SK-N-SH treated with all-trans-retinoic acid at 6 μM for 48 hours (cell line): ENCODE data around the gene FMOD.

ENCODE experiments used
- ATAC-seq: fragments of 200-7000 bp; cut with Tn5 transposase; 3 replicates; pipeline ENCODE4 v1.9.1; 2020; ENCODE audit warnings: mild to moderate bottlenecking, moderate library complexity
- ARNTL ChIP-seq: fragments of 450-650 bp; formaldehyde crosslinking; IDR thresholded peaks from 2 replicates; pipeline ENCODE4 v1.5.0; 2020; ENCODE audit warnings: low read depth, mild to moderate bottlenecking, moderate library complexity, borderline replicate concordance
- BACH2 ChIP-seq: fragments of 250-450 bp; sonication (Bioruptor Pico); IDR thresholded peaks from 2 replicates; pipeline ENCODE4 v1.9.0; 2021; ENCODE audit warnings: mild to moderate bottlenecking, borderline replicate concordance
- CSDC2 ChIP-seq: fragments of 250-450 bp; sonication (Bioruptor Pico); IDR thresholded peaks from 2 replicates; pipeline ENCODE4 v1.5.0; 2020; ENCODE audit warnings: mild to moderate bottlenecking, moderate library complexity
- CSRNP3 ChIP-seq: fragments of 250-450 bp; sonication (Bioruptor Pico); IDR thresholded peaks from 2 replicates; pipeline ENCODE4 v1.5.1; 2021; ENCODE audit warnings: mild to moderate bottlenecking, moderate library complexity
- ESRRG ChIP-seq: fragments of 250-450 bp; sonication (Bioruptor Pico); IDR thresholded peaks from 2 replicates; pipeline ENCODE4 v1.6.1; 2021; ENCODE audit warnings: mild to moderate bottlenecking
- GLIS3 ChIP-seq: fragments of 250-450 bp; sonication (Bioruptor Pico); IDR thresholded peaks from 2 replicates; pipeline ENCODE4 v1.5.0; 2020; ENCODE audit warnings: mild to moderate bottlenecking, moderate library complexity
- OSR1 ChIP-seq: fragments of 250-450 bp; sonication (Bioruptor Pico); IDR thresholded peaks from 2 replicates; pipeline ENCODE4 v1.8.0; 2022; ENCODE audit warnings: moderate library complexity, mild to moderate bottlenecking, inconsistent platforms
- POU6F1 ChIP-seq: fragments of 250-450 bp; sonication (Bioruptor Pico); IDR thresholded peaks from 2 replicates; pipeline ENCODE4 v1.8.0; 2021; ENCODE audit warnings: low read depth, mild to moderate bottlenecking, moderate library complexity, borderline replicate concordance
- PPARA ChIP-seq: fragments of 250-450 bp; sonication (Bioruptor Pico); IDR thresholded peaks from 2 replicates; pipeline ENCODE4 v1.5.0; 2020; ENCODE audit warnings: mild to moderate bottlenecking, borderline replicate concordance
- RARB ChIP-seq: fragments of 250-450 bp; sonication (Bioruptor Pico); IDR thresholded peaks from 2 replicates; pipeline ENCODE4 v1.8.0; 2021; ENCODE audit warnings: mild to moderate bottlenecking, moderate library complexity
- SNAI2 ChIP-seq: fragments of 250-450 bp; sonication (Bioruptor Pico); IDR thresholded peaks from 2 replicates; pipeline ENCODE4 v1.5.0; 2020; ENCODE audit warnings: mild to moderate bottlenecking, moderate library complexity
- TCF4 ChIP-seq: fragments of 250-450 bp; sonication (Bioruptor Pico); IDR thresholded peaks from 2 replicates; pipeline ENCODE4 v1.8.0; 2021; ENCODE audit warnings: mild to moderate bottlenecking, moderate library complexity, borderline replicate concordance
- TOX ChIP-seq: fragments of 250-450 bp; sonication (Bioruptor Pico); IDR thresholded peaks from 2 replicates; pipeline ENCODE4 v1.8.0; 2021; ENCODE audit warnings: mild to moderate bottlenecking, moderate library complexity, borderline replicate concordance
- TSHZ2 ChIP-seq: fragments of 250-450 bp; sonication (Bioruptor Pico); IDR thresholded peaks from 2 replicates; pipeline ENCODE4 v1.5.0; 2020; ENCODE audit warnings: mild to moderate bottlenecking, moderate library complexity
- ZC3H10 ChIP-seq: fragments of 250-450 bp; sonication (Bioruptor Pico); IDR thresholded peaks from 2 replicates; pipeline ENCODE4 v1.5.1; 2021; ENCODE audit warnings: mild to moderate bottlenecking, moderate library complexity
- ZFP3 ChIP-seq: fragments of 250-450 bp; sonication (Bioruptor Pico); IDR thresholded peaks from 2 replicates; pipeline ENCODE4 v1.5.0; 2020; ENCODE audit warnings: mild to moderate bottlenecking, moderate library complexity
- ZFP30 ChIP-seq: fragments of 450-650 bp; formaldehyde crosslinking; IDR thresholded peaks from 2 replicates; pipeline ENCODE4 v1.5.0; 2022; ENCODE audit warnings: mild to moderate bottlenecking, moderate library complexity
- ZNF565 ChIP-seq: fragments of 450-650 bp; formaldehyde crosslinking; conservative IDR thresholded peaks from 2 replicates; pipeline ENCODE4 v1.5.0; 2020; ENCODE audit warnings: low read depth, mild to moderate bottlenecking, moderate library complexity
- ZNF70 ChIP-seq: fragments of 450-650 bp; formaldehyde crosslinking; IDR thresholded peaks from 2 replicates; pipeline ENCODE4 v1.5.0; 2020; ENCODE audit warnings: mild to moderate bottlenecking, moderate library complexity
- ZNF8 ChIP-seq: fragments of 450-650 bp; formaldehyde crosslinking; IDR thresholded peaks from 2 replicates; pipeline ENCODE4 v1.5.0; 2020; ENCODE audit warnings: mild to moderate bottlenecking, moderate library complexity
- TF ChIP-seq, protein P1 (sequence below): fragments of 250-450 bp; sonication (Bioruptor Pico); IDR thresholded peaks from 2 replicates; pipeline ENCODE4 v1.8.0; 2020; ENCODE audit warnings: mild to moderate bottlenecking, moderate library complexity, borderline replicate concordance
- TF ChIP-seq, protein P2 (sequence below): fragments of 250-450 bp; sonication (Bioruptor Pico); IDR thresholded peaks from 2 replicates; pipeline ENCODE4 v1.5.1; 2020; ENCODE audit warnings: low read depth, mild to moderate bottlenecking, moderate library complexity

The FMOD gene

DNA sequence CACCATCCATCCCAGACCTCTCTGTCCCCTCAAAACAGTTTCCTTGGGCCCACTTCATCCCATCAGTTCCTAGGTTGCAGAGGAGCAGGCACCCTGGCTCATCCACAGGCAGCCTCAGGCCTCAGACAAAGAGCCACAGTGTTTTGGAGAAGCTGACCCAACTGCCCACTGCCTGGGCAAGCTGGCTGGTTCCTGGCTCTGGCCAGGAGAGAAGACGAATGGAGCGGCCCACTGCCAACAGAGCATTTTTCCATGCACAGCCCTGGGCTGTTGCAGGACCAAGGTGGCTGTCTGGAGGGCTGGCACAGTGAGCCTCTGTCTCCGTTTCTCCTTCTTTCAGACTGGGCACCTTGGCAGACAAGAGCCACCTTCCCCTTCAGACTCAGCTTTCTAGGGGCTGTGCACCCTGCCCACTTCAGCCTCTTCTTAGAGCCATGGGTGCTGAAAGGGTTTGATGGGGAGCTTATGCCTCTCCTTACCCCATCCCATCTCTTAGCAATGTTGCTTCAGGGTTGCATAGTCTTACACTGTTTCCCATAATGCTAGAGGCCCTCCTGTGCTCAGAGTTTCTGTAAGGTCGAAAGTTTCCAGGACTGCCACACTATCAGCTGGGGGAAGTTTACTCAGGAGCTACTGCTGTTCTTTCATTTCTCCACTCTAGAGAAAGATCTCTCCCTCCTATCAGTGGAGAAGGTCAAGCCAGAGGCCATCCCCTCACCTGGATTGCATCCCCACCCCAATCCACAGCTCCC lies 973 bp downstream of the FMOD start:
- TF ChIP-seq ZFP3 (CRISPR knock-in tag) (no peak), BACH2 (CRISPR knock-in tag) (no peak), CSDC2 (CRISPR knock-in tag) (no peak), TOX (no peak), ZFP30 (no peak), POU6F1 (no peak), ESRRG (CRISPR knock-in tag) (no peak), CSRNP3 (CRISPR knock-in tag) (no peak), GLIS3 (CRISPR knock-in tag) (no peak), RARB (CRISPR knock-in tag) (no peak), ARNTL (CRISPR knock-in tag) (no peak), OSR1 (CRISPR knock-in tag) (no peak), TSHZ2 (CRISPR knock-in tag) (no peak), ZNF565 (CRISPR knock-in tag) (no peak), ZC3H10 (CRISPR knock-in tag) (no peak), ZNF70 (CRISPR knock-in tag) (no peak), TCF4 (CRISPR knock-in tag) (no peak), SNAI2 (CRISPR knock-in tag) (no peak)
- TF ChIP-seq, protein P1, sequence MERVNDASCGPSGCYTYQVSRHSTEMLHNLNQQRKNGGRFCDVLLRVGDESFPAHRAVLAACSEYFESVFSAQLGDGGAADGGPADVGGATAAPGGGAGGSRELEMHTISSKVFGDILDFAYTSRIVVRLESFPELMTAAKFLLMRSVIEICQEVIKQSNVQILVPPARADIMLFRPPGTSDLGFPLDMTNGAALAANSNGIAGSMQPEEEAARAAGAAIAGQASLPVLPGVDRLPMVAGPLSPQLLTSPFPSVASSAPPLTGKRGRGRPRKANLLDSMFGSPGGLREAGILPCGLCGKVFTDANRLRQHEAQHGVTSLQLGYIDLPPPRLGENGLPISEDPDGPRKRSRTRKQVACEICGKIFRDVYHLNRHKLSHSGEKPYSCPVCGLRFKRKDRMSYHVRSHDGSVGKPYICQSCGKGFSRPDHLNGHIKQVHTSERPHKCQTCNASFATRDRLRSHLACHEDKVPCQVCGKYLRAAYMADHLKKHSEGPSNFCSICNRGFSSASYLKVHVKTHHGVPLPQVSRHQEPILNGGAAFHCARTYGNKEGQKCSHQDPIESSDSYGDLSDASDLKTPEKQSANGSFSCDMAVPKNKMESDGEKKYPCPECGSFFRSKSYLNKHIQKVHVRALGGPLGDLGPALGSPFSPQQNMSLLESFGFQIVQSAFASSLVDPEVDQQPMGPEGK (CRISPR knock-in tag), result no peak
- TF ChIP-seq, protein P2, sequence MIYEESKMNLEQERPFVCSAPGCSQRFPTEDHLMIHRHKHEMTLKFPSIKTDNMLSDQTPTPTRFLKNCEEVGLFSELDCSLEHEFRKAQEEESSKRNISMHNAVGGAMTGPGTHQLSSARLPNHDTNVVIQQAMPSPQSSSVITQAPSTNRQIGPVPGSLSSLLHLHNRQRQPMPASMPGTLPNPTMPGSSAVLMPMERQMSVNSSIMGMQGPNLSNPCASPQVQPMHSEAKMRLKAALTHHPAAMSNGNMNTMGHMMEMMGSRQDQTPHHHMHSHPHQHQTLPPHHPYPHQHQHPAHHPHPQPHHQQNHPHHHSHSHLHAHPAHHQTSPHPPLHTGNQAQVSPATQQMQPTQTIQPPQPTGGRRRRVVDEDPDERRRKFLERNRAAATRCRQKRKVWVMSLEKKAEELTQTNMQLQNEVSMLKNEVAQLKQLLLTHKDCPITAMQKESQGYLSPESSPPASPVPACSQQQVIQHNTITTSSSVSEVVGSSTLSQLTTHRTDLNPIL, result no peak
- no peak for ATAC-seq

GRCh38 chr1:203349166-203349565 lies 1.8 kb downstream of the FMOD start:
- no peak for ATAC-seq
- TF ChIP-seq ZFP3 (CRISPR knock-in tag) (no peak), BACH2 (CRISPR knock-in tag) (no peak), SNAI2 (CRISPR knock-in tag) (no peak), ESRRG (CRISPR knock-in tag) (no peak), CSDC2 (CRISPR knock-in tag) (no peak), PPARA (CRISPR knock-in tag) (no peak), CSRNP3 (CRISPR knock-in tag) (no peak), TSHZ2 (CRISPR knock-in tag) (no peak), OSR1 (CRISPR knock-in tag) (no peak), ZNF8 (CRISPR knock-in tag) (no peak), GLIS3 (CRISPR knock-in tag) (no peak)
- TF ChIP-seq, protein P2, result no peak
